Thymus (tissue), 11 donors: ENCODE results near the gene LINGO3. TPM values are rescaled to one million over a fixed set of nuclear protein-coding genes. Genes with fewer than 3 reads are reported as not detected.
"Not testable (repeated sequence)": the region's sequence is repeated elsewhere in the genome, so short reads cannot be mapped to it uniquely, and the experiment has no call there.

ENCODE experiments used
- DNase-seq, 9 donors: peaks; one replicate each; pipeline ENCODE4 v3.0.0-alpha.2; 2013; ENCODE audit warnings: low spot score in 9 of 9, low read depth in 6 of 9, missing footprints in 1 of 9
- H3K27ac ChIP-seq, 2 donors: one replicate each; pipeline ENCODE4 v1.5.1; 2013; ENCODE audit warnings: control low read depth in 1 of 2, low read depth in 1 of 2, low read length in 1 of 2, mild to moderate bottlenecking in 1 of 2, moderate library complexity in 1 of 2
- H3K27me3 ChIP-seq, 2 donors: one replicate each; pipeline ENCODE4 v1.5.1; 2013; ENCODE audit warnings: low read length in 1 of 2; ENCODE audit not compliant: control insufficient read depth in 2 of 2, insufficient read depth in 1 of 2
- H3K36me3 ChIP-seq, 2 donors: one replicate each; pipeline ENCODE4 v1.5.1; 2013; ENCODE audit warnings: low read length in 1 of 2, mild to moderate bottlenecking in 1 of 2, moderate library complexity in 1 of 2; ENCODE audit not compliant: control insufficient read depth in 2 of 2, insufficient read depth in 2 of 2
- H3K4me1 ChIP-seq, 2 donors: one replicate each; pipeline ENCODE4 v1.5.1; 2013; ENCODE audit warnings: low read length in 2 of 2; ENCODE audit not compliant: control insufficient read depth in 2 of 2, insufficient read depth in 2 of 2
- H3K4me3 ChIP-seq, 2 donors: one replicate each; pipeline ENCODE4 v1.5.1; 2013; ENCODE audit warnings: low read length in 2 of 2, control low read depth in 1 of 2, mild to moderate bottlenecking in 1 of 2
- H3K9me3 ChIP-seq, 2 donors: one replicate each; pipeline ENCODE4 v1.5.1; 2013; ENCODE audit warnings: low read length in 1 of 2, mild to moderate bottlenecking in 1 of 2; ENCODE audit not compliant: control insufficient read depth in 2 of 2, insufficient read depth in 1 of 2
- WGBS: extraction: QIAGEN DNeasy Blood & Tissue Kit; methylation state at CpG from one replicate; pipeline ENCODE4 v1.1.7; 2013; 5-methylcytosine and 5-hydroxymethylcytosine counted together
- polyA plus RNA-seq: library from polyadenylated mRNA; stranded (reverse); fragments of 200-250 nt; gene quantifications from one replicate; pipeline ENCODE4 v1.2.3, GENCODE V29; 2013
- total RNA-seq: library from RNA; stranded (reverse); fragments of 120-200 nt; gene quantifications from one replicate; pipeline ENCODE4 v1.2.4, GENCODE V29; 2013
- donor health status: healthy.

The LINGO3 gene
- total and polyA plus RNA-seq, 2 donors: 0.05 to 0.16 TPM

DNA sequence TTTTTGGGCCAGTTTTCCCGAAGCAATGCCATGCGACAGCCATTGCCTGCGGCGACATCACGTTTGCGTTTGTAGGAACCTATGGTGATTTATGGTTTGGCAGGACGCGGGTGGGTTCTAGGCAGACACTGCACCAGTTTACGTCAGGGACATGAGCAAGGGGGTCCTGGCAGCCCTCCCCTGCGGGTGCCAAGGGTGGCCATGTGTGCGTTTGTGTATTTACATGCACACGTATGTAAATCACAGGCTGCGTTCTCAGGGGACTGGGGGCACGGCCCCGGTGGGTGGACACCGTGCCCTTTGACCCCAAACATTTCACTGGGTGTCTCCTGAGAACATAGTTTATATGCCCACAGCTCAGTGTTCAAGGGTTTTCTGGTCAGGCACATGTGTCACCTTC lies 42.7 kb upstream of the LINGO3 start:
- Histone ChIP-seq H3K36me3 (peaks cover 31 to 64% of the 10 kb centered on the region in 2 donors), H3K9me3 (no peaks in the 10 kb centered on the region), H3K27me3 (no peaks in the 10 kb centered on the region), H3K4me1 (no peaks in the 10 kb centered on the region), H3K4me3 (no peak overlapping the region), H3K27ac (no peak overlapping the region)
- DNase-seq: no peak
- WGBS: 98% methylated on average over 16 of the region's 16 CpGs

DNA sequence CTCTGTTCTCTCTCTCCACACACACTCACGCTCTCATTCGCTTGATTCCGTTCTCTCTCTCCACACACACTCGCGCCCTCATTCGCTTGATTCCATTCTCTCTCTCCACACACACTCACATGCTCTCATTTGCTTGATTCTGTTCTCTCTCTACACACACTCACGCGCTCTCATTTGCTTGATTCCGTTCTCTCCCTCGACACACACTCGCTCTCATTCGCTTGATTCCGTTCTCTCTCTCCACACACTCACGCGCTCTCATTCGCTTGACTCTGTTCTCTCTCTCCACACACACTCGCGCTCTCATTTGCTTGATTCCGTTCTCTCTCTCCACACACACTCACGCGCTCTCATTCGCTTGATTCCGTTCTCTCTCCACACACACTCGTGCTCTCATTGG lies 41.9 kb upstream of the LINGO3 start:
- not testable (repeated sequence) for H3K27ac ChIP-seq, H3K4me1 ChIP-seq, H3K9me3 ChIP-seq, H3K4me3 ChIP-seq, DNase-seq, H3K27me3 ChIP-seq
- WGBS: 96% methylated on average over 24 of the region's 24 CpGs
- peaks cover 32 to 67% of the 10 kb centered on the region in 2 donors for H3K36me3 ChIP-seq

DNA sequence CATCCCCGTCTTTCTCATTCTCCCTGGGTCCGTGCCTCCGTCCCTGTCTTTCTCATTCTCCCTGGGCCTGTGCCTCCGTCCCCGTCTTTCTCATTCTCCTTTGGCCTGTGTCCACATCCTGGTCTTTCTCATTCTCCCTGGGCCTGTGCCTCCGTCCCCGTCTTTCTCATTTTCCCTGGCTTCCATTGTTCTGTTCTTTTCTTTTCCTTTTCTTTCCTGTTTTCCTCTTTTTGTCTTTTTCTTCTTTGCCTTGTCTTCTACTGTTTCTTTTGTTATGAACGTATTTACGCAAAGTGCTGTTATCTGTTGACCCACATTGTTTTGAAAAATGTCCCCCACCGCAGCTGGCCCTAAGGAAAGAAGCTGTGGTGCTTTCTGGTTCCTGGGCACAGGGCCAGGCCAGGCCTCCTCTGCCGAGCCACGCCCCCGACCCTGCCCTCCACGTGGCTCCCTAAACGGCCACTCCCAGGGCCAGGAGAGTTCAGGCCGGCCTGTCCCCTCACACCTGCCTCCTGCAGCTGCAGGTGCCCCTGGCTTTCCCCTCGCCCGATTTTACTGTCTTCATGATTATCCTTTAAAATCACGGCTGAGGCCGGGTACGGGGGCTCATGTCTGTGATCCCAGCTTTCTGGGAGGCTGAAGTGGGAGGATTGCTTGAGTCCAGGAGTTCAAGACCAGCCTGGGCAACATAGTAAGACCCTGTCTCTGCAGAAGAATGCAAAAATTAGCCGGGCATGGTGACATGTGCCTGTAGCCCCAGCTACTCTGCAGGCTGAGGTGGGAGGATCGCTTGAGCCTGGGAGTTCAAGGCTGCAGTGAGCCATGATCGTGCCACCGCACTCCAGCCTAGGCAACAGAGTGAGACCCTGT lies 38.1 kb upstream of the LINGO3 start:
- peaks cover 28 to 62% of the 10 kb centered on the region in 2 donors for H3K36me3 ChIP-seq
- DNase-seq: no peak
- 95% methylated on average over 25 of the region's 25 CpGs for WGBS

DNA sequence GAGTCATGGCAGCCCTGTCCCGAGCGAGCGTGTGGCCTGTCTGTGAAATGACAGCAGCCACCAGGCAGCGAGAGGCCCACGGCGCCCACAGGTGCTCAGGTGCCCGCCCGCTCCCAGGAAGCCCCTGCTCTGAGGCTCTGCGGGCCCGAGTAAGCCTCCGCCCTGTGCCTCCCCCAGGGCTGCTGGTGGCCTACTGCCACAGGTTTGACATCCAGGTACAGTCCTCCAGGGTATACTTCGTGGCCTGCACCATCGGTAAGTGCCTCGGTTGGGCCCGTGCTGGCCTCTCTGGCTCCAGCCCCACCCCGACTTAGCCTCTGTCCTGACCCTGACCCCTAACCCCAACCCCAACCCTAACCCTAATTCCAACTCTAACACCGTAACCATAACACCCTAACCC lies 37.1 kb upstream of the LINGO3 start:
- 99% methylated on average over 17 of the region's 17 CpGs for WGBS

More for the DNA sequence above, 38.1 kb upstream of the LINGO3 start:
- Histone ChIP-seq H3K27me3 (no peaks in the 10 kb centered on the region), H3K4me3 (no peak overlapping the region), H3K9me3 (no peaks in the 10 kb centered on the region), H3K27ac (no peak overlapping the region), H3K4me1 (peaks cover 0 to 4% of the 10 kb centered on the region in 2 donors)

DNA sequence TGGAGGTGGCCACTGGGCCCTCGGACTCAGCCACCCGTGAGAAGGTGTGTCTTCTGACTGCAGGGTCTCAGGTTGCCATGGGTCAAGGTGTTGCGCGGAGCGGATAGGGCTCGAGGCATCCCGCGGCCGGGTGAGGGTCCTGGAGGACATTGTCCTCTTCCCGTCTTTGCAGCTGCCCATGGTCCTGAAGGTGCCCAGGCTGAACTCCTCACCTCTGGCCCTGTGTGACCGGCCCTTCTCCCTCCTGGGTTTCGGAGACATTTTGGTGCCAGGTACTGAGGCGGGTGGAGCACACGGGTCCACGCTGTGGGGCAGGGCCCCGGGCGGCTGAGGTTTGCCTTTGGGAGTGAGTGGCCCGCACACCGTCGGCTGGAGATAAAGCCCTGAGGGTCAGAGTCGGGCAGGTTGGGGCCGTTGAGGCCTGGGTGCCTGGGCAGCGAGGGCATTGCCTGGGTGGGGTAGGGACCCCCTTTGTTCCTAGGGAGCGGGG lies 36.5 kb upstream of the LINGO3 start:
- no peak overlapping the region for H3K27ac ChIP-seq
- WGBS: 98% methylated on average over 24 of the region's 24 CpGs
- no peak for DNase-seq
- no peaks in the 10 kb centered on the region for H3K27me3 ChIP-seq
- peaks cover 0 to 4% of the 10 kb centered on the region in 2 donors for H3K4me1 ChIP-seq
- no peak overlapping the region for H3K4me3 ChIP-seq
- no peaks in the 10 kb centered on the region for H3K9me3 ChIP-seq
- H3K36me3 ChIP-seq: peaks cover 35 to 66% of the 10 kb centered on the region in 2 donors

More for the DNA sequence above, 37.1 kb upstream of the LINGO3 start:
- Histone ChIP-seq H3K9me3 (no peaks in the 10 kb centered on the region), H3K4me3 (no peak overlapping the region), H3K27me3 (no peaks in the 10 kb centered on the region), H3K36me3 (peaks cover 32 to 64% of the 10 kb centered on the region in 2 donors), H3K4me1 (peaks cover 0 to 4% of the 10 kb centered on the region in 2 donors), H3K27ac (no peak overlapping the region)
- DNase-seq: no peak

DNA sequence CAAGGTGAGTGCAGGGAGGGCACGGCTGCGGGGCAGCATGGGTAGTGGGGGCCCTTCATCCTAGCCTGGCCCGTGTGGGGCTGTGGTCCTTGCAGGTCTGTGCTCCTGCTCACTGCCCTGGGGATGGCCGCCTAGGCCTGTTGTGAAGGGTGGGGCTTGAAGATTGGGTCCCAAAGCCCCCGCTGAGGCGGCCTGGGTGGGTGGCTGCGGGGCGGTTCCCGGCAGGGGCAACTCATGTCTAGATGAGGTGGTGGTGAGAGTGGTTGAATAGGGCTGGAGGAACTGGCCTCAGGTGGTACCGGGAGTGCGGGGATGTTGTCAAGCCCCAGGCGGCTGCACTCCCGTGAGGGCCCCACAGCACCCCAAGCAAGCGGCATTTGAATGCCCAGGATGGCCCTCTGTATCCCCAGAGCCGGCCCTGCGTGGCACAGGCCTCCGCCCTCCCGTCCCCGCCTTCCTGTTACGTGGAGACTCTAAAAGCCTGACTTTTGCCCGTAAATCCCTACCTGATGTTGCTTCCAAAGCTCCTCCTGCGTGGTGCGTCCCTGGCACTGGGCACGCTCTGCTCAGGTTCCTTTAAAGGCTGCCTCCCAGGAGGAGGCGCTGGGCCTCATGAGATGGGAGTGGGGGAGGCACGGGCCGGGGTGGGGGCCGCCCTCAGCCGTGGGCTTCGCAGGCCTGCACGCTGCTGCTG lies 35.5 kb upstream of the LINGO3 start:
- no peak overlapping the region for H3K27ac ChIP-seq
- H3K36me3 ChIP-seq: peaks cover 40 to 75% of the 10 kb centered on the region in 2 donors
- 98% methylated on average over 31 of the region's 31 CpGs for WGBS
- no peaks in the 10 kb centered on the region for H3K9me3 ChIP-seq
- H3K4me3 ChIP-seq: no peak overlapping the region
- H3K4me1 ChIP-seq: peaks cover 0 to 4% of the 10 kb centered on the region in 2 donors
- H3K27me3 ChIP-seq: no peaks in the 10 kb centered on the region
- DNase-seq: no peak

DNA sequence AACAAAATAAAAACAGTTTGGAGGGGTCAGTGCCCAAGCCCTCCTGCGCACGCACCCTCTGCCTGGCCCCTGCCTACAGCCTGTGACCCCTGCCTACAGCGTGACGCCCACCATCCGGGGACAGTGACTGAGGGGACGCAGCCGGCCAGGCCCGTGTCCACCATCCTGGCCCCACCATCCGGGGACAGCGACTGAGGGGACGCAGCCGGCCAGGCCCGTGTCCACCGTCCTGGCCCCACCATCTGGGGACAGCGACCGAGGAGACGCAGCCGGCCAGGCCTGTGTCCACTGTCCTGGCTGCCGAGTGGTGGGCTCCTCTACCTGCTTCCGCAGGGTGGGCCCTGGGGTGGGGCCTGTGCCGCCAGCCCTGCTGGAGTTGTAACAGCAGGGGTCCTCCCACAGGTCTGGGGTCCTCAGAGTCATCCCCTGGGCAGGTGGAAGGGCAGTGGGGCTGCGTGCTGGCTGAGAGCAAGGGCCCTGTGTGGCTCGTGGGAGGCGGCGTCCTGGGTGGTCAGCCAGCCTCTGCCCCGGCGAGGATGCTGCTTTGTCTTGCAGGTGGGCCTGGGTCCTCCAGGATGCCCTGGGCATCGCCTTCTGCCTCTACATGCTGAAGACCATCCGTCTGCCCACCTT lies 34.8 kb upstream of the LINGO3 start:
- H3K36me3 ChIP-seq: peaks cover 42 to 81% of the 10 kb centered on the region in 2 donors
- peaks cover 0 to 4% of the 10 kb centered on the region in 2 donors for H3K4me1 ChIP-seq
- H3K4me3 ChIP-seq: no peak overlapping the region
- WGBS: 96% methylated on average over 29 of the region's 29 CpGs
- no peaks in the 10 kb centered on the region for H3K9me3 ChIP-seq
- no peak overlapping the region for H3K27ac ChIP-seq
- H3K27me3 ChIP-seq: no peaks in the 10 kb centered on the region
- DNase-seq: no peak

DNA sequence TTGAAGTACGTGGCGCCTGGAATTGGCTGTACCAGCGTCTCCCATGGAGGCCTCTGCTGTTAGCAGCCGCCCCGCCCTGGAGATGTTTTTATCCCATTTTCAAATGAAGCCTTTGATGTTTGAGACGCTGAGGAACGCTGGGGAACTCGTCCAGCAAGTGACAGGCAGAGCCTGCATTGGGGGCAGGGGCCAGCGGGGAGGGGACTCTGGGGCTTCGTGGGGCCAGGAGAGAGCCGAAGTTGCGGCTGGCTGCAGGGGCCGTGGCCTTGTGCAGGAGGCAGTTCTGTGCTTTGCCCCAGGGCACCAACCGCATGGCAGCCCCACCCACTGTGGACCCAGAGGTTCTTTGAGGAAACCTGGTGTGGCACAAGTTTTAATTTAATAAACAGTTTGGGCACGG lies 34.0 kb upstream of the LINGO3 start:
- Histone ChIP-seq H3K9me3 (no peaks in the 10 kb centered on the region), H3K4me3 (no peak overlapping the region), H3K27ac (no peak overlapping the region), H3K27me3 (no peaks in the 10 kb centered on the region), H3K4me1 (peaks cover 0 to 4% of the 10 kb centered on the region in 2 donors), H3K36me3 (peaks cover 42 to 86% of the 10 kb centered on the region in 2 donors)
- DNase-seq: no peak
- WGBS: 89% methylated on average over 15 of the region's 15 CpGs
